Measurements from ENCODE around the gene TBATA.
A peak's percentile ranks its signal among the peaks of the same experiment; 100 is the strongest.

The TBATA gene

GRCh38 chr10:70809011-70809611 is 23.9 kb upstream of the TBATA start:
- FAIRE-seq (peak; percentile 66), DNase-seq (ENCODE audit: insufficient read length, low spot score) (no peak)

- FAIRE-seq: no peak
Observed at GRCh38 chr10:70807556-70807955, 22.4 kb upstream of the TBATA start.

GRCh38 chr10:70806841-70807240 is 21.7 kb upstream of the TBATA start:
- FAIRE-seq (no peak), DNase-seq (ENCODE audit: insufficient read length, low spot score) (no peak)

More at GRCh38 chr10:70807556-70807955, 22.4 kb upstream of the TBATA start:
- no peak for DNase-seq (ENCODE audit: insufficient read length, low spot score)

DNA sequence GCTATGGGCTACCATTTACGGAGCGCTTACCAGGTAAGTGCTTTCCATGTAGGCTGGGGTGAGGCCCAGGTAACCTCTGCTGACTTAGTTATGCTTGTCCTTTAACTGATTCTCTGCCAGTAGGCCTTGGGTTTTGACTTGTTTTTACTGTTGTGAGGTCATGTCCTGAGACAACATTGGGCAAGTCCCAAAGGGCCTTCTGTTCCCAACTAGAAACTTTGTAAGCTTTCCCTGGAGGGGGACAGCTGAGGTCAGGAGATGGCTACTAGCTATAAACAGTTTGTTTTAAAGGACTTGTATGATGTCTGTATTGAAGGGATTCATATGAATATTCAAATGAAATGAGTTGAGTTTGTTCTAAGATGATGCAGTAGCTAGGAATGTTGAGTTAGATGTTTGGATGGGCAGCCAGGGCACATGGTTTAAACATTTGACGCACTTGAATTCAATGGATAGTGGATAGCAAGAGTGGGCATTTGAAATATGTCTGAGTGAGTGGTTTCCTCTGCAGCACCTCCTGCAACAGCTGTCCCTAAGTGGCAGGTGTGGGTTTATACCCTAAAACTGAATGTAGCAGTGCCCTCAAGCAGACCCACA is 20.5 kb upstream of the TBATA start:
- FAIRE-seq (no peak), DNase-seq (ENCODE audit: insufficient read length, low spot score) (no peak)

GRCh38 chr10:70804421-70804808 is 19.2 kb upstream of the TBATA start:
- DNase-seq (ENCODE audit: insufficient read length, low spot score) (no peak), FAIRE-seq (no peak)

DNA sequence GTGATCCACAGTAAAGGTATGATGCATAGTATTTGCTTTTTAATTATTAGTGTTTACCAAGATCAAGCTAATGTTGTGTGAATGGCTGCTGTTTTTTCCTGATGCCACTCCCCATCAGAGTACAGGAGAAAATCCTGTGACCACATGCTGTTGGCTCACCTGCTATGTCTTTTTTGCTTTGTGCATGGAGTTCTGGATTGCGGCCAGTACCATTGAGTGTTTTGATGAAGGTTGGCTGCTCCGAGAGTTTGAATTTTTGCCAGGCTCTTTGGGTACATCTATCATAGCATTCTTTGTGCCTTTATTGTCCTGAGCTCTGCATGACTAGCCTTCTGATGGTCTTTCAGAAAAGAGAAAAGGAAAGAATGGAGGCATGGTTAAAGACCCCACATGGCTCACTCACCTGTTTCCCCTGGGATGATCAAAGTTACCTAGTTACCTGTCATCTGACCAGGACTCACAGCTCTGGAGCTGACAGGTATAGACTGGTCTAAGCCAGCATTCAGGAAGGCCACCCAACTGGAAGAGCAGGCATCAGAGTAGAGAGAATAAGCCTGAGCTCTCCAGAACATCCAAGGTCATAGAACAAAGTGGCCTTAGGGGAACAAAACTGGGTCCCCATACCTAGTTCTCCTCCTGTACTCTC is 18.7 kb upstream of the TBATA start:
- no peak for FAIRE-seq
- no peak for DNase-seq (ENCODE audit: insufficient read length, low spot score)

DNA sequence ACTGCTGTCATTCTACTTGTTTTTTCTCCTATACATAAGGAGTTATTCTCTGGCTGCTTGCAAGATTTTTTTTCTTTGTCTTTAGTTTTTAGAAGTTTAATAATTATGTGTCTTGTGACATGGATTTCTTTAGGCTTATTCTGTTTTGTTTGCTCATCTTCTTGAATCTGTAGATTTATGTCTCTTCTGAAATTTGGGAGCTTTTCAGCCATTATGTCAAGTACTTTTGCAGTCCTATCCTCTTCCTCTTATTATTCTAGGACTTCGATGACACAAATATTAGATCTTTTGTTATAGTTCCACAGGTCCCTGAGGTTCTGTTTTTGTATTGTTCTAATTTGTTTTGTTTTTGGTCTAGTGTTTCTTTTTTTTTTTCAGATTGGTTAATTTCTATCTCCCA is 16.7 kb upstream of the TBATA start:
- FAIRE-seq (no peak), DNase-seq (ENCODE audit: insufficient read length, low spot score) (no peak)

- DNase-seq (ENCODE audit: insufficient read length, low spot score) (no peak), FAIRE-seq (no peak)
Observed at GRCh38 chr10:70799124-70799523, 13.9 kb upstream of the TBATA start.

- no peak for FAIRE-seq
Observed at GRCh38 chr10:70797840-70798239, 12.7 kb upstream of the TBATA start.

DNA sequence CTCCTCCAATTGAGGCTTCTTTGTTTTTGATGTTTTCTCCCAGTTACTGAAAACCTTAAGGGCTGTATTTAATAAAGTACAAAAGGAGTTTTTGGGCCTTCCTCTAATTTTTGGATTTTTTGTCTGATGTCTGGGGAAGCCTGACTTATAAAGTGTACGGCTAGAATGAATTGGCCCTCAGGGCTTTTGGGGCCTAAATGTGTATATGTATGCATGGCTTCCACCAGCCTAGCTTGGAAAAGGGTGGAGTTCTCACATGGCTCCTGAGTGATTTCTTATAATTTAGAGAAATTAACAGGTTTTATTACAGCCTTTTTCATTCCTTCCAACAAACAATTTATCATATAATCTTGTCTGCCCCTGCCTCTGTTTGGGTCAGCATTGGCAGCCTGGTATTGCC is 10.4 kb upstream of the TBATA start:
- FAIRE-seq (no peak), DNase-seq (ENCODE audit: insufficient read length, low spot score) (no peak)

More at GRCh38 chr10:70797840-70798239, 12.7 kb upstream of the TBATA start:
- DNase-seq (ENCODE audit: insufficient read length, low spot score): no peak

- DNase-seq (ENCODE audit: insufficient read length, low spot score) (no peak), FAIRE-seq (no peak)
Observed at GRCh38 chr10:70791386-70792039, 6.3 kb upstream of the TBATA start.

GRCh38 chr10:70786799-70787415 is 1.7 kb upstream of the TBATA start:
- DNase-seq (ENCODE audit: insufficient read length, low spot score) (no peak), FAIRE-seq (no peak)

DNA sequence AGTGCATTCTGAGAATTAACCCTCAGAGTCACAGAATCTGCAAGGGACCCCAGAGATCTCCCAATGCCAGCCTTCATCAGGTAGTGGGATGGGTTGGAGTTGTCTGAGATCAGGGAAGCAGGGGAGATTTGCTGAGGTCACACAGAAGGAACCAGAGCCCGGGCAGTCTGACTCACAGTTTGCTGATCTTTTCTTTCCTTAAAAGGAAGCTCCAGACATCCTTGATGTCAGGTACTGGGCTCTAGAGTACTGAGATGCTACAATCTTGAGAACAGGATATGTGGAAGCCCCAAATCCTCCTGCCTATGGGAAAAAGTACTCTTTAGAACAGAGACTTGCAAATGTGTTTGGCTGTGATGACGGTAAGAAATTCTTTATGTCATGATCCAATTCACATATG is 706 bp downstream of the TBATA start:
- no peak for DNase-seq (ENCODE audit: insufficient read length, low spot score)
- FAIRE-seq: no peak

DNA sequence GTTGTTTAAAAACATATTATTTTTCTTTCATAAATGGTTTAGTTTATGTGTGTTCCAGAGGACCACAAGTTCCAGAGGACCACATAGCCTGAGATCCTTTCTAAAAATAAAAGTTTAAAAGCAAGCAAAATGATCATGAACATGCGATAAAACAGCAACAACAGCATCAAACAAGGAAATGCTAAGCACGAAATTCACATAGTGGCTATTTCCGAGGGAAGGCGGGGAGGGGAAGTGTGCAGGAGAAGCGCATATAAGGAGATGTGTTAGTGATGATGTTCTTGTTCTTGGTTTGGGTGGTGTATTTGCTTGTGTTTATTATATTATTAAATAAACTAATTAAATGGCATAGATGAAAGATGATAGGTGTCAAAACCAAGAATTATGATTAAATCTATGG is 1.2 kb downstream of the TBATA start:
- no peak for FAIRE-seq
- no peak for DNase-seq (ENCODE audit: insufficient read length, low spot score)

- DNase-seq (ENCODE audit: insufficient read length, low spot score): no peak
- FAIRE-seq: no peak
Observed at GRCh38 chr10:70782746-70783680, 2.2 kb downstream of the TBATA start.

DNA sequence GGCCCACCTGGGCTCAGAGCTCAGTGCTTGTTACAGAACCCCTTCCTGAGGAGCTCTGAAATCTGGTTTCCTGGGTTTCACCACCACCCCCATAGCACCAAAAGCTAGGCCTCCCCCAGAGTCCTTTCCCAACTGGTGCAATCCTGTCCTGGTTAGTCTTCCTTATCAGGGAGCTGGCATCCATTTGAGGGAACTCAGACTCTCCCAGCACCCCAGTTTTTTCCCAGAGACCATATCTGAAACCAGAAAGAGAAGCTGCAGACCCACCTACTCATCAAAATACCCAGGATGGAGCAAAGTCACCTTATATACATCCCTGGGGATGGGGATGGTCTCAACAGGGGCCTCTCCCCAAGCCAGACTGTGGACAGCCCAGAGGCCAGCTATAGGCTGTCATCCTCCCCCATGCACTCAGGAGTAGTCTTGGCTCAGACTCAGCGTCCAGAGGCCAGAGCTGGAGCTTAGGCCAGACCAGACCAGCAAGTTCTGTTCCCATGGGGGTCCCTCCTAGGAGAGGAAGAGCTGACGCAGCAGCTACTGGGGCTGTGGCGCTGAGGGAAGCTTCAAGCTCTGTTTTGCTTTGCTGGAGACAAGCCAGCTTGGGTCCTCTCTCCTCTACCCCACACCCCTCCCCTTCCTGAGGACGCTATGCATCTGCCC is 3.0 kb downstream of the TBATA start:
- FAIRE-seq (no peak), DNase-seq (ENCODE audit: insufficient read length, low spot score) (no peak)

- FAIRE-seq: no peak
- DNase-seq (ENCODE audit: insufficient read length, low spot score): no peak
Observed at GRCh38 chr10:70781461-70782051, 3.6 kb downstream of the TBATA start.

DNA sequence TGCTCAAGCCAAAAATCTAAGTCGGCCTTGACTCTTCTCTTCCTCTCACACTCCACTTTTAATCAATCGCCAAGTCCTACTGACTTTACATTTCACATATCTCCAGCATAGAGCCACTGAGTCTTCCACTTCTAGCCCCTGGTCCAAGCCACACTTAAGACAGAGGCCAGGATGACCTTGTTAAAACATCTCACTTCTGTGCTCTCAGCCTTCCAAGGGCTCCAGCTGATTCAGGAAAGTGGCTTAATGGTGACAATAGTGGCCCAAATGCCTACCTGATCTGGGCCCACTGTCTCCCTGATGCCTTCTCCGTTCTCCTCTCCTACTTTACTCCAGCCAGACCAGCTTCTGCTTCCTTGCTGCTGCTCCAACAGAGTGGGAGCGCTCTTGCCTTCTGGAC is 4.4 kb downstream of the TBATA start:
- no peak for DNase-seq (ENCODE audit: insufficient read length, low spot score)
- FAIRE-seq: no peak

DNA sequence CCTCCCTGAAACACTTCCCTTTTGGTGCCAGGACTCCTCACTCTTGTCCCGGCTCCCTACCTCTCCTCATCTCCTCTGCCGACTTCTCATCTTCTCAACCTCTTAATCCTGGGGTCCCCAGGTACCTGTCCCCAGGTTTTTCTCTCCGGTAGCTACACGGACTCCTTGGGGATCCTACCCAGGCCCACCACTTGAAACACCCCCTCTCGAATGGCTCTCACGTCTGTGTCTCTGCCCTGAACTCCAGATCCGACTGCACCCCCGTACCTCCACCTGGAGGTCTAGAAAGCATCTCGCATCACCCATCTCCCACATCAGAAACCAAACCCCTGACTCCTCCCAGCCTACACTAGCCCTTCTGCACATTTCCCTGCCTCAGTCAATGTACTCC is 4.8 kb downstream of the TBATA start:
- no peak for FAIRE-seq
- no peak for DNase-seq (ENCODE audit: insufficient read length, low spot score)

Measured in HTR-8/SVneo (cell line).